ENCODE results near the gene ZNF580. TPM values are rescaled to one million over a fixed set of nuclear protein-coding genes. Genes with fewer than 3 reads are reported as not detected.

Gene ZNF580
- total RNA-seq, 2 experiments from 2014 or later = 56.6 to 59.8 TPM

DNA sequence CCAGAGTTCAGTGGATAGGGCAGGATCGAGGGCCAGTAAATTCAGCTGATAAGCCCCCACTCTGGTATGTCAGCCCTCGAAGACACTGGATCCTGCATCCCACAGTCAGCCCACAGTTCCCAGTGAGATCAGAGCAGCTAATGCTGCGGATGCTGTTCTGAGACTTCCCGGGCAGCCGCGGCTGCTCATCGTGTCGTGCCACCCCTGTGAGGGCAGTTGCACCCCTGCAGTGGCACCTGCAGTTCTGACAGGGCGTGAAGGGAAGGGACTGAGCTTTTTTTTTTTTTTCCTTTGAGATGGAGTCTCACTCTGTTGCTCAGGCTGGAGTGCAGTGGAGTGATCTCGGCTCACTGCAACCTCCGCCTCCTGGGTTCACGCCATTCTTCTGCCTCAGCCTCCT lies 26.7 kb downstream of the ZNF580 start:
- Mint-ChIP-seq H3K27me3 (no peaks in the 10 kb centered on the region), H3K36me3 (peaks cover 11% of the 10 kb centered on the region), H3K4me3 (no peak overlapping the region), H3K27ac (no peak overlapping the region), H3K9me3 (no peaks in the 10 kb centered on the region), H3K4me1 (peaks cover 4% of the 10 kb centered on the region)
- ATAC-seq (ENCODE audit: low read depth) = no peak
- no peak for DNase-seq
- POLR2A ChIA-PET = no interaction called here

DNA sequence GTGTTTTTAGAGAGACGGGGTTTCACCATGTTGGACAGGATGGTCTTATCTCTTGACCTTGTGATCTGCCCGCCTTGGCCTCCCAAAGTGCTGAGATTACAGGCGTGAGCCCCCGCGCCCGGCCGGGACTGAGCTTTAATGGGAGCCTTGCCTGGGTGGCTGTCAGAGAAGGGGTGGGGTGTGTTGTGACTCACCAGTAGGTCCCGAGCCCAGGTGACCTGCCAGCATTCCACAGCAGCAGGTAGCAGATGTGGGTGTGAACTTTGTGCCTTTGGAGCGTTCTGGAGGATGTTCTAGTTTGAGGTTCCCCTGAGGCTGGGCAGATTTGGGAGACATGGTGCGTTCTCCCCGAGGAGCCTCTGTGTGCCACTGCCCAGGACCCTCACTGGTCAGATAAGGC lies 27.2 kb downstream of the ZNF580 start:
- H3K4me3 Mint-ChIP-seq = no peak overlapping the region
- no peaks in the 10 kb centered on the region for H3K27me3 Mint-ChIP-seq
- DNase-seq (no peak), ATAC-seq (ENCODE audit: low read depth) (no peak)
- no peak overlapping the region for H3K27ac Mint-ChIP-seq
- H3K4me1 Mint-ChIP-seq = peaks cover 4% of the 10 kb centered on the region
- peaks cover 8% of the 10 kb centered on the region for H3K36me3 Mint-ChIP-seq
- POLR2A ChIA-PET = no interaction called here
- H3K9me3 Mint-ChIP-seq = no peaks in the 10 kb centered on the region

DNA sequence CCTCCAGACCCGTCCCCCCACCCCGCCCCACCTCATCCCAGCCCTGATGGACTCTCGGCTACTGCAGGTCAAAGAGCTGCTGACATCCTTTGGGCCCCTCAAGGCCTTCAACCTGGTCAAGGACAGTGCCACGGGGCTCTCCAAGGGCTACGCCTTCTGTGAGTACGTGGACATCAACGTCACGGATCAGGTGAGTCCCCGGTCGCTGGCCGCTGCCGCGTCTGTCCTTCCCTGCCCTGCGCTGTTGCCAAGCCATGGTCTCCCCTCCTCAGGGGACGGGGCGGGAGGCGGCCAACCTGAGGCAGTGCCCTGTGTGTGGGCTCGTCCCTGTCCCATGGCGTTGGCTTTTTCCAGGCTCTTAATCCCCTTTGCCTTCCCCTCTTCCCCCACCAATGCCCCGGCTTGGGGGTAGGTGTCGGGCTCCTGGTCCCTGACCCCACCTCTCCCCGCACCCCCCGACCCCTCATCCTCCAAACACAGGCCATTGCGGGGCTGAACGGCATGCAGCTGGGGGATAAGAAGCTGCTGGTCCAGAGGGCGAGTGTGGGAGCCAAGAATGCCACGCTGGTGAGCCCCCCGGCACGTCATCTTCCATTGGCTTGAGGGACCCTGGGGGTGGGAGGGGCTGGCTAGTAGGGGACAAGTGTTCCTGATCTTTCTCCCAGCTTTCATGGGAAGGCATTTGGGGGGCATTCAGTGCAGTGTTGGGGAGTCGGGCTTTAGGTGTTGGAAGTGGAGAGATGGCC lies 28.0 kb downstream of the ZNF580 start:
- no peaks in the 10 kb centered on the region for H3K27me3 Mint-ChIP-seq
- no peaks in the 10 kb centered on the region for H3K9me3 Mint-ChIP-seq
- ATAC-seq (ENCODE audit: low read depth) (no peak), DNase-seq (no peak)
- POLR2A ChIA-PET = no interaction called here
- H3K4me3 Mint-ChIP-seq = no peak overlapping the region
- peaks cover 4% of the 10 kb centered on the region for H3K36me3 Mint-ChIP-seq
- H3K27ac Mint-ChIP-seq = no peak overlapping the region
- H3K4me1 Mint-ChIP-seq = peaks cover 7% of the 10 kb centered on the region

DNA sequence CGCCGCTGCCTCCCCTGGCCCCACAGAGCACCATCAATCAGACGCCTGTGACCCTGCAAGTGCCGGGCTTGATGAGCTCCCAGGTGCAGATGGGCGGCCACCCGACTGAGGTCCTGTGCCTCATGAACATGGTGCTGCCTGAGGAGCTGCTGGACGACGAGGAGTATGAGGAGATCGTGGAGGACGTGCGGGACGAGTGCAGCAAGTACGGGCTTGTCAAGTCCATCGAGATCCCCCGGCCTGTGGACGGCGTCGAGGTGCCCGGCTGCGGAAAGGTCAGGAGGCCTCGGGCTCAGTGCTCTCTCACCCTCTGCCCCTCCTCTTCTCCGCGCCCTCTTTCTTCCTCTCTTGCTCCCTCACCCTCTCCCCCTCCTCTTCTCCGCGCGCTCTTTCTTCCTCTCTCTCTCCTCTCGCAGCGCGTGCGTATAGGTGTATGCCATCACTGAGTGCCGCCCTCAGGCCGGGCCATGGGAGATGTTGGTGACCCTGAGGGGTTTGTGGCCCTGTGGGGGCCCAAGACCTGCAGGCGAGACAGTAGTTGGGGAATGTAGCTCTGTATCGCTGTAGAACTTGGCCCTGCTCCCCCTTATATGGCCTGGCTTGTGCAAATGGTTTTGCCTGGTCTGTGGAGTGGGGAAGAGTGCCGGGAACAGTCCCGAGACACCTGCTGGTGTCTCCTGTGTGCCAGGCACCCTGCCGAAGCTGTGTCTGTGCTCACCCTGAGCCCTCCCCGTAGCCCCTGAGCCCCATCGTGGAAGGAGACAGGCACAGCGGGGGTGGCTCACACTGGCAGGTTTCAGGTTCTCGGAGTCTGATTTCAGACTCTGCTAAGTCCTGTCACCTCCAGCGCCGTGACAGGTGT lies 28.8 kb downstream of the ZNF580 start:
- H3K9me3 Mint-ChIP-seq = no peaks in the 10 kb centered on the region
- DNase-seq = no peak
- H3K36me3 Mint-ChIP-seq = peaks cover 4% of the 10 kb centered on the region
- H3K4me1 Mint-ChIP-seq = peaks cover 7% of the 10 kb centered on the region
- POLR2A ChIA-PET = no interaction called here
- ATAC-seq (ENCODE audit: low read depth) = no peak
- H3K27ac Mint-ChIP-seq = no peak overlapping the region
- no peak overlapping the region for H3K4me3 Mint-ChIP-seq
- no peaks in the 10 kb centered on the region for H3K27me3 Mint-ChIP-seq

DNA sequence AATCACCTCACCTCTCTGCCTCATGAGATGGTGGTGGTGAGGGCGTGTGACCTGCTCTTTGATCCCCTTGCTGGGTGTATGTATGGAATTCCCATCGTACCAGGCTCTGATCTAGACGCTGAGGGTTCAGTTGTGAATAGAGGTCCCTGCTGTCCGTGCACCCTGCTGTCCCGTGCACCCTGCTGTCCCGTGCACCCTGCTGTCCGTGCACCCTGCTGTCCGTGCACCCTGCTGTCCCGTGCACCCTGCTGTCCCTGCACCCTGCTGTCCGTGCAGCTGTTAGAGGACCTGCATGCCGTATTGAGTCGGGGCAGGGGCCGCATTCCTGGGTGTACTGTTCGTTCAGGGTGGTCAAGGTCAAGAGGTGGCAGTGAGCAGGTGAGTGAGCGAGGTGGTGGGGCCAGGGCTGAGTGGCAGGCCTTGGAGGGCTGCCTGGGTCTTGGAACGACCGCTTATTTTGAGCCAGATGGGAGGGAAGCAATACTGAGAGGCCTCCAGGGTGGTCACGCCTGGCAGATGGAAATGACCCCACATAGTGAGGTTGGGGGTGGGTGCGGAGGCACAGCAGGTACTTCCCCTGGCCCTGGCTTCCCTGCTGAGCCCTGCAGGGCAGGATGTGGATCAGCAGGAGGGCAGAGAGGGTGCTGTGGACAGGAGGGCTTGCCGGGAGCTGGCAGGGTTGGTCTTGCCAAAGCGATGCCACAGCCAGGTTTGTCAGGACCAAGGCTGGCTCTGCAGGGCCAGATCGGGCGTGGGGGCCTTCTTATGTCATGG lies 29.7 kb downstream of the ZNF580 start:
- no peak for DNase-seq
- Mint-ChIP-seq H3K36me3 (peaks cover 5% of the 10 kb centered on the region), H3K27ac (no peak overlapping the region), H3K4me1 (peaks cover 8% of the 10 kb centered on the region), H3K27me3 (no peaks in the 10 kb centered on the region), H3K9me3 (no peaks in the 10 kb centered on the region), H3K4me3 (no peak overlapping the region)
- POLR2A ChIA-PET = interaction anchor here (0.6 kb wide), 1 partner anchor 1298 kb away, joined by 3 read pairs; no protein-coding TSS in a partner anchor
- no peak for ATAC-seq (ENCODE audit: low read depth)

DNA sequence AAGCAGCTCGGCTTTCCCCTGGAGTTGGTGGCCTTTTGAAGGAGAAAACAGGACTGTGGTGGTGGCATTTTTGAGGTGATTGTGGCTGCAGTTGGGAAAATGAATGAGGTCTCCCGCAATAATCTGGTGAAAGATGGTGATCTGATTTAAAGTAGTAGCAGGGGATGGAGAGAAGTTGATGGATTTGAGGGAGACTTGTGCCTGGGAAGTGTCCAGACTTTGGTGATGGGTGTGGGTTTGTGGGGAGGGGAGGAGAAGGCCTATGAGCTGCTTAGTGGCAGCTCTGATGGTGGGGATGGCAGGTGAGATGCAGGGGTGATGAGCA lies 30.2 kb downstream of the ZNF580 start:
- DNase-seq = no peak
- POLR2A ChIA-PET = interaction anchor here (0.6 to 1.2 kb wide), 2 partner anchors 14 to 1299 kb away, joined by 3 to 9 read pairs; no protein-coding TSS in a partner anchor
- Mint-ChIP-seq H3K9me3 (no peaks in the 10 kb centered on the region), H3K36me3 (peaks cover 7% of the 10 kb centered on the region), H3K4me3 (no peak overlapping the region), H3K4me1 (peaks cover 10% of the 10 kb centered on the region), H3K27ac (no peak overlapping the region), H3K27me3 (no peaks in the 10 kb centered on the region)
- no peak for ATAC-seq (ENCODE audit: low read depth)

DNA sequence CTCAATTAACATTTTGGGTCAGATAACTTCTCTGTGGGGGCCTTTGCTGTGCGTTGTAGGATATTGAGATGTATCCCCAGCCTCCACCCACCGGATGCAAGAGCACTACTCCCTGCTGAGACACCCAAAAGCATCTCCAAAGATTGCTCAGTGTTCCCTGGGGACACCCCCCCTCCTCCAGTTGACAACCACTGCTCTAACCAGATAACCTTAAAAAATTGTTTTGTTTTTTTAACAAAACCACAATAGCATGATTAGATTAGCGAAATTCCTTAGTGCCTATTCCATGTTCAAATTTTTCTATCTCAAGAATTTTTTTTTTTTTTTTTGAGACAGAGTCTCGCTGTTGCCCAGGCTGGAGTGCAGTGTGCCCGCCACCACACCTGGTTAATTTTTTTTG lies 31.6 kb downstream of the ZNF580 start:
- no peak for ATAC-seq (ENCODE audit: low read depth)
- POLR2A ChIA-PET = no interaction called here
- Mint-ChIP-seq H3K36me3 (peaks cover 7% of the 10 kb centered on the region), H3K9me3 (no peaks in the 10 kb centered on the region), H3K4me3 (no peak overlapping the region), H3K4me1 (peaks cover 22% of the 10 kb centered on the region), H3K27me3 (no peaks in the 10 kb centered on the region), H3K27ac (no peak overlapping the region)
- DNase-seq = no peak

DNA sequence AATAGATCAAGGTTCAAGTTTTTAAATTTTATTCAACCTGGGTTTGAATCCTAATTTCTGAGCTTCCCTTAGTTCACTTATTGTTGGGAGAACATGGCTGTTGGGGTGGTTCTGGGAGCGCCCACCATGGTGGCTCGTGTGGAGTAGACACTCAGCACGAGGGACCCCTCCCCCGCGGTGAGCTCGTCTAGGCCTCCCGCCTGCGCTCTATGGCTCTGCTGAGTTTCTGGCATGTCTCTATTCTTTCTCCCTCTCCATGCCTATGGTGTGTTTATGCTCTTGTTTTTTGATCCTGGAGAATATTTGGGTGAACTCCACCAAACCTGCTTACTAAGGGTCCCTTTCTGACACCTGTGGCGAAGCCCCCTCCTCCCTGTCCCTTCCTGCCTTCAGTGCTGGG lies 32.7 kb downstream of the ZNF580 start:
- Mint-ChIP-seq H3K4me3 (no peak overlapping the region), H3K27me3 (no peaks in the 10 kb centered on the region), H3K4me1 (peaks cover 32% of the 10 kb centered on the region), H3K27ac (peak overlapping the region; percentile 62), H3K36me3 (peaks cover 8% of the 10 kb centered on the region), H3K9me3 (no peaks in the 10 kb centered on the region)
- ATAC-seq (ENCODE audit: low read depth) (no peak), DNase-seq (no peak)
- POLR2A ChIA-PET = interaction anchor here (0.5 to 0.8 kb wide), 2 partner anchors 13 to 53 kb away, joined by 3 read pairs; no protein-coding TSS in a partner anchor

DNA sequence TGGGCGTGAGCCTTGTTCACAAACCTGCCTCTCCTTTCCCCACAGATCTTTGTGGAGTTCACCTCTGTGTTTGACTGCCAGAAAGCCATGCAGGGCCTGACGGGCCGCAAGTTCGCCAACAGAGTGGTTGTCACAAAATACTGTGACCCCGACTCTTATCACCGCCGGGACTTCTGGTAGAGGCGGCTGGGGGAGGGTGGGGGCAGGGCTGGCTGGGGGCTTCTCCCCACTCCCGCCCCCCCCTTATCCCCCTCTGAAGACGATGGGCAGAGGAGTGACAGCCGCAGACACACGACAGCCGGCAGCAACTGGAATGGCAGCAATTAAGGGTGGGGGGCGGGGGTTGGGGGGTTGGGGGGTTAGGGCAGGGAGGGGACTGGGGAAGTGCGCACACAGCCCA lies 33.1 kb downstream of the ZNF580 start:
- ATAC-seq (ENCODE audit: low read depth) (no peak), DNase-seq (no peak)
- POLR2A ChIA-PET = interaction anchor here (0.5 kb wide), 1 partner anchor 54 kb away, joined by 3 read pairs; no protein-coding TSS in a partner anchor
- Mint-ChIP-seq H3K4me1 (peaks cover 33% of the 10 kb centered on the region), H3K9me3 (no peaks in the 10 kb centered on the region), H3K4me3 (no peak overlapping the region), H3K27ac (peak overlapping the region; percentile 62), H3K36me3 (peaks cover 10% of the 10 kb centered on the region), H3K27me3 (no peaks in the 10 kb centered on the region)

DNA sequence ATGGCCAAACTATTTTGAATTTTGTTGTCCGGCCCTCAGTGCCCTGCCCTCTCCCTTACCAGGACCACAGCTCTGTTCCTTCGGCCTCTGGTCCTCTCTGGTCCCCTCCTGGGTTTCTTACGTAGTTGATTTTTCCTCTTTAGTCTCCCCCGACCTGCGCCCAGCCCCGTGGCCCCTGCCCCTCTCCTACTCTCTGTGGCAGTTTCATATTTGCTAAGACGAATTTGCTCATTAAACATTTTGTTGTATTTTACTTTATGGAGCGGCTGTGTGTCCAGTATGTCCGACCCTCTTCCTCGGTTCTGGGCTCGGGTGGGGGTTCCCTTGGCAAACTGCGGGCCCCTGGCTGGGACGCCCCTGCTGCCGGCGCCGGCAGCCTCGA lies 33.6 kb downstream of the ZNF580 start:
- POLR2A ChIA-PET = no interaction called here
- DNase-seq (no peak), ATAC-seq (ENCODE audit: low read depth) (no peak)
- H3K9me3 Mint-ChIP-seq = no peaks in the 10 kb centered on the region
- peak overlapping the region; percentile 62 for H3K4me3 Mint-ChIP-seq
- H3K4me1 Mint-ChIP-seq = peaks cover 34% of the 10 kb centered on the region
- H3K36me3 Mint-ChIP-seq = peaks cover 10% of the 10 kb centered on the region
- no peaks in the 10 kb centered on the region for H3K27me3 Mint-ChIP-seq
- H3K27ac Mint-ChIP-seq = peak overlapping the region; percentile 74

DNA sequence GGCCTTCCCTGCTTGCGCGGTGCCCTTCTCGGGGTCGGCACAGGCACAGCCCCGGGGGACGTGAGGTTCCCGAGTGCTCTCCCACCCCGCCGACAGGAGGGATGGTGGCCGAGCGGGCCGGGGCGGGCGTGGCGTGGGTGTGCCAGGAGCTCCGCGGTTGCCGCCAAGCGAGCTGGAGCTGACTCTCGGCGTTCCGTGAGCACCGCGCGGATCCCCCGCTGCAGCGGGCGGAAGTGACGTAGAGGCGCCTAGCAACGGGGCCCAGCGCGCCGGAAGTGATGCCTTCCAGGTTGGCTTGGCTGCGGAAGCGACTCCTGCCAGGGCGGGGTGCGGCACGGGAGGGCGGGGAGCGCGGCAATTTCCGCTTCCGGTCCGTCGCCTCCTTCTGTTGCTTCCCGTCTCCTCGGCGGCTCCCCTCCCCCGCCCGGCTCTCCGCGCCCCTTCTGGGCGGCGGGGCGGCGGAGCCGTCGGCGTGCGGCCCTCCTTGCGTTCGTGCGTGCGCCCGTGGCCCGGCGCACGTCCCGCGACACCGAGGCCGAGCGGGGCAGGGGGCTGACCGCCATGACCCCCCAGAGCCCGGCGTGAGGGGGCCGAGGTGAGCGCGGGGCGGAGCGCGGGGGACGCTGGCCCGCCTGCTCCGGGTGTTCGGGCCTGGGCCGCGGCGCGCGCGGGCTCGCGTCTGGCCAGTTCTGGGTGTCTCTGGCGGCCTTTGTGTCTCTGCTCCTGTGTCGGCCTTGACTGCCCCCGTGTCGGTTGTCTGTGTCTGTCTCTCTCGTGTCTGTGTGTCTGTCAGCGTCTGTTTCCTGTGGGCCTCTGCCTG lies 34.2 kb downstream of the ZNF580 start, which contains the start of gene EPN1:
Gene EPN1 (plus strand): TSS at position 386 of the 820 bp plus-strand sequence. CDS start 3,402 bp downstream, outside the sequence.
- DNase-seq (peak; percentile 96), ATAC-seq (ENCODE audit: low read depth) (peak; percentile 93)
- Mint-ChIP-seq H3K4me3 (peak within 1 kb of the TSS; percentile 99), H3K9me3 (no peaks in the 10 kb centered on the region), H3K27ac (peak within 1 kb of the TSS; percentile 97), H3K27me3 (no peaks in the 10 kb centered on the region), H3K36me3 (peaks cover 13% of the 10 kb centered on the region), H3K4me1 (peaks cover 34% of the 10 kb centered on the region)
- POLR2A ChIA-PET = no interaction called here

DNA sequence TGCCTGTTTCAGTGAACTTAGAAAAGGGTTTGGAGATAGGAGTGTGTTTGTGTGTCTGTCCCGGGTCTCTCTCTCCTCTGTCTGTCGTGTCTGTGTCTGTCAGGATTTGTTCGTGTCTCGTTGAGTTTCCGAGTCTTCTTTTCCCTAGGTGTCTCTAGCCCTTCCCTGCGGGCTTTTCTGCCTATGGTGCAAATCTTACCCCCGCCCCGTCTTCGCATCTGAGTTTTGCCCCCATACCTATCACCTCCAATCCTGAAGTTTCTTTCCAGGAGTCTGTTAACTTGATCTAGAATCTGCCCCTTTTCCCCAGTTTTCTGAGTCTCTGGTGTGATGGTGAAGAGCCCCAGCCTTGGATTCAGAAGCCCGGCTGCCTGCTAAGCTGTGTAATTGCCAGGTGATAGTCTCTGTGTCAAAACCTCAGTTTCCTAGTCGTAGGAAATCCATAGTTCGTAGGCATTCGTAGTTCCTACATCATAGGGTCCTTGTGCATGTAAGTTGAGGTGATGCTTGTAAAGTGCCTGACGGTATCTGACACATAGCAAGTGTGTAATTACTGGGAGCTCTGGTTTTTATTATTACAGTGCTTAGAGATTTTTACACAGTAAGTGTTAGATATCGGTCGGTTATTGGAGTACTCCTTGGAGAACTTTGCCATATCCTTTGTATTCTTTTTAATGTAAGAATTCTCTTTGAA lies 35.0 kb downstream of the ZNF580 start:
- POLR2A ChIA-PET = no interaction called here
- H3K27me3 Mint-ChIP-seq = no peaks in the 10 kb centered on the region
- H3K27ac Mint-ChIP-seq = peak overlapping the region; percentile 97
- peaks cover 34% of the 10 kb centered on the region for H3K4me1 Mint-ChIP-seq
- peaks cover 13% of the 10 kb centered on the region for H3K36me3 Mint-ChIP-seq
- DNase-seq (no peak), ATAC-seq (ENCODE audit: low read depth) (no peak)
- no peaks in the 10 kb centered on the region for H3K9me3 Mint-ChIP-seq
- peak overlapping the region; percentile 99 for H3K4me3 Mint-ChIP-seq

All from activated naive CD8-positive, alpha-beta T cell treated with anti-CD3 and anti-CD28 coated beads, Interleukin-2, amount 10 ng/mL, durations not matched to agents 7 days and 5 days (primary cell).